A549 treated with Mapracorat at 1 μM for 4 hours (cell line): ENCODE data around the gene NXPE1. TPM values are rescaled to one million over a fixed set of nuclear protein-coding genes. Genes with fewer than 3 reads are reported as not detected.

Experiments
- total RNA-seq: library from RNA; stranded (reverse); fragments of 200-300 nt; extraction: Qiagen RNA extraction; gene quantifications from 5 replicates; pipeline ENCODE4 v1.2.3, GENCODE V29; 2022

Gene NXPE1
- not detected in 5 replicates for total RNA-seq

DNA sequence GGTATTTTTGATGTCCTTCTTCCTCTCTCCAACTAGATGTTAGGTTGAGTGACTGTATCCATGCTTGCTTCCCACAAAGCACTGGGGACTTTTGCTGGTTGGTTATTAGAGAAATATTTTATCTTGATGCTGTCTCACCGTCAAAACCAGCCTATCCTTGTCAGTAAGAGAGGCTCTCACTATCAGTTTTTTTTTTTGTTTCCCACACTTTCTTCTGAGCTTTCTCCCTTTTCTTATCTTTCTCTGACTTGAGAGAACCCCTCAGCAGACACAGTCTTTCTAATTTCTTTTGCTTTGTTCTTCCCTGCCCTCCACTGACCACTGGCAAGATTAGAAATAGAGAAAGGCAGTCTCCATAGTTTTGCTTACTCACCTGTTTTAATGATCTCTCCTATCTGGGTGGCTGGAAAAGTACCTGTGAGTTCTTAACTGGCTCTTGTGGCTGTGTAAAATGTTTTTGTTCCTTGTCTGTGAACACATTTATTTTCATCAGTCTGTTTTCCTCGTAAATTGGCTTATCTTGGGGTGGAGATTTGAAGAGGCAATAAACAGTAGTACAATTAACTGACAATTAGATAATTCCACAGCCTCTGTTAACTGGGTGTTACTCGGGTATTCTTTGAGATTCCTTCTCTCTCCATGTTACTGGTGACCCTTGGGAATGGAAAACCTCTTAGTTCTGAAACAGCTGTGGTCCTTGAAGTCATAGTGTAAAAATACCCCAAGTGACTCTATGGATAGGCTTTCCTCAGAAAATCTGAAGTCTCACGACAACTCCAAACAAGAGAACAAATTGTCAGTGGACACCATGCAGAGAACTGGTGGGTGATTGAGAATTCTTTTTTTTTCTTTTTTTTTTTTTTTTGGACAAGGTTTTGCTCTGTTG, at the start of gene NXPE1:
Gene NXPE1, minus strand, starts transcription at position 457 of the 886 bp plus-strand sequence. CDS start 8,680 bp downstream, outside the sequence.

DNA sequence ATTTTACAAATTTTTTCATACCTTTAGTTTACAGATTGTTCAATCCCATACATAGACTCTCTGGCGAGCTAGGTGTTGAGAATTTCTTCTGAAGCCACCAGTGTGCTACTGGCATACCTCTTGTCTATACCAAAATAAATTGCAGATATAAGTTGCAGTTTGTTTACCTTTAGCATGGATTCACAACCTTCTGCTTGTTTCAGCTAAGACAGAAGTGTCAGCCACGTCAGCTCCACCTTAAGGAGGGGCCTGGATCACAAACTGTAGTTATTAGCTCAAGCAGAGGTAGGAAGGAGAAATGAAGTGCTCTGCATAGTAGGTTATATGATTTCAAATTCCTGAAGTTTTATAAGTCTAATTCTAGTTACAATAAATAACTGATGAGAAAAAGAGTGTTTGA, 35.9 kb upstream of the NXPE1 start, which contains the start of gene NXPE4:
Gene NXPE4, minus strand, starts transcription at position 216 of the 400 bp plus-strand sequence. CDS start 1,027 bp downstream, outside the sequence.

Other genes with a start within 250 kb of the NXPE1 start
- 3.2 to 5.1 TPM (median 3.4 TPM) in 5 replicates for gene C11orf71, start 159.4 kb downstream of the NXPE1 start, total RNA-seq
- gene RBM7, start 159.2 kb downstream of the NXPE1 start, total RNA-seq: 20.9 to 33.6 TPM (median 28.4 TPM) in 5 replicates
- 102 to 111 TPM (median 106 TPM) in 5 replicates for gene REXO2, start 120.4 kb downstream of the NXPE1 start, total RNA-seq
- not detected in 5 replicates for gene NXPE4, start 35.9 kb upstream of the NXPE1 start, total RNA-seq
- not detected in 5 replicates for gene NXPE2, start 118.6 kb upstream of the NXPE1 start, total RNA-seq